ENCODE measurements around the gene NKAIN2.
A peak's percentile ranks its signal among the peaks of the same experiment; 100 is the strongest.

Gene NKAIN2

DNA sequence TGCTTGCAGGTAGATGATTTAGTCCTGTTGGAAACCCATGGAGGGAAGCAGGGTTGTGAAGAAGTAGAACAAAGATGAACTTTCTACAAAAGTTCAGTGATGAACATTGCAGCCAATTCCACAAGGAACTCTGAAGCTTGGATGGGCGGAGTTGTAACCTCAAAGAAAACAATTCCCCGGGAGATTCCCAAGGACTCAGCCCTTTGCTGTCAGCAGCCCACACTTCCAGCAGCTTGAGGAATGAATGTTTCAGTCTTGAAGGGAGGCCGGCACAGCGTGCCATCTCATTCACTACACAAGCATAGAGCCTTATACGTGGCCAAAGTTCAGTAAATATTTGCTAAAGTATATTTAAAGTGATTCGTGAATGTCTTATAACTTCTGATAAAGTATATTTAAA is 269.4 kb downstream of the NKAIN2 start:
- Histone ChIP-seq H4K5ac (ENCODE audit: low read length) (no peak overlapping the region), H3K56ac (ENCODE audit: low read length) (no peak overlapping the region), H3K4me1 (ENCODE audit: control insufficient read depth, low read depth, low read length) (no peaks in the 10 kb centered on the region), H3K27me3 (ENCODE audit: insufficient read depth, low read length, poor library complexity) (no peaks in the 10 kb centered on the region), H3K79me1 (ENCODE audit: low read length) (no peaks in the 10 kb centered on the region), H3K18ac (ENCODE audit: low read length) (no peak overlapping the region), H3K27ac (ENCODE audit: low read depth, low read length) (no peak overlapping the region), H2BK120ac (ENCODE audit: low read depth, low read length) (no peak overlapping the region), H3K4ac (ENCODE audit: low read depth, low read length) (no peak overlapping the region), H3K4me2 (ENCODE audit: low read length) (no peak overlapping the region), H3K36me3 (ENCODE audit: control insufficient read depth, insufficient read depth, low read length) (no peaks in the 10 kb centered on the region), H2BK15ac (replicated peaks; ENCODE audit: low read depth) (no peak overlapping the region), H2BK5ac (ENCODE audit: low read length) (no peak overlapping the region), H3K9ac (ENCODE audit: low read length) (no peak overlapping the region), H3K4me3 (ENCODE audit: low read length) (no peak overlapping the region), H3K79me2 (ENCODE audit: control insufficient read depth, insufficient read depth, low read length) (no peaks in the 10 kb centered on the region), H4K8ac (ENCODE audit: low read depth, low read length) (no peak overlapping the region), H2AK5ac (ENCODE audit: low read length) (no peak overlapping the region), H3K23ac (ENCODE audit: low read length) (no peak overlapping the region)
- peak; percentile 23 for DNase-seq
- no CpG with 5 or more reads among the region's 6 CpGs for WGBS (ENCODE audit: extremely low coverage, insufficient coverage, low lambda C conversion rate)

DNA sequence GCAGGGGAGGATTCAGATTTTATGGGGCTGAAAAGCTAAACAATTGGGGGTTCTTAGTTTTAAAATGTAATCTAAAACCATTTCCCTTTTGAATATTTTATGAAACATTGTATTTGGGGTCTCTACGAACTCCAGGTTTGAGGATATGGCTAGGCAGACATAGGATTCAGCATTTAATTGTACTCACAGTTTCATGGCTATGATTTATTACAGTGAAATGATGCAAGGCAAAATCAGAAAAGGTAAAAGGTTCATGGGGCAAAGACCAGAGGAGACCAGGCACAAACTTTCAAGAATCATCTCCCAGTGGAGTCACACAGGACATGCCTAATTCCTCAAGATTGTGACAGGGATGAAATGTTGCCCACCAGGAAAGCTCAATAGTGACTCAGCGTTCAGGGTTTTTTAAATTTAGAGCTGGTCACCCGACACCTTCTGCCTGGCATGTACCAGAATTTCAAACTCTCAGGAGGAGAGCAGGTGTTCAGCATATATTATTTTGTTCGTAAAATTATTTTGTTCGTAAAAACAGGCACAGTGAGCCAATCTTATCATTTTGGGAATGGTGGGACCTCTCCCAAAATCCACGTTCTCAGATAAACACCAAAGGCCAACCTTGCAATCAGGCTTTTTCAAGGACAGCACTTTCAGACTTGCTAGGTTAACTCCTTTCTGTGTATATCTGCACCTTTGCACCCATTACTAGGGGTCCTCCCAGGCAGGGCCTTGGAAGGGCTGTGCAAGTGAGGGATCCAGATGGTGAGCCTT is 270.3 kb downstream of the NKAIN2 start:
- no peak overlapping the region for H3K4me2 ChIP-seq (ENCODE audit: low read length)
- no peak overlapping the region for H3K56ac ChIP-seq (ENCODE audit: low read length)
- no peak overlapping the region for H4K5ac ChIP-seq (ENCODE audit: low read length)
- H2BK15ac ChIP-seq (replicated peaks; ENCODE audit: low read depth), result no peak overlapping the region
- no peak overlapping the region for H2BK5ac ChIP-seq (ENCODE audit: low read length)
- no peak overlapping the region for H3K18ac ChIP-seq (ENCODE audit: low read length)
- H3K4me3 ChIP-seq (ENCODE audit: low read length), result no peak overlapping the region
- no peaks in the 10 kb centered on the region for H3K79me1 ChIP-seq (ENCODE audit: low read length)
- no peak overlapping the region for H3K27ac ChIP-seq (ENCODE audit: low read depth, low read length)
- no peak overlapping the region for H2BK120ac ChIP-seq (ENCODE audit: low read depth, low read length)
- H2AK5ac ChIP-seq (ENCODE audit: low read length), result no peak overlapping the region
- H3K4ac ChIP-seq (ENCODE audit: low read depth, low read length), result no peak overlapping the region
- H3K23ac ChIP-seq (ENCODE audit: low read length), result no peak overlapping the region
- H3K79me2 ChIP-seq (ENCODE audit: control insufficient read depth, insufficient read depth, low read length), result no peaks in the 10 kb centered on the region
- H3K9ac ChIP-seq (ENCODE audit: low read length), result no peak overlapping the region
- no peaks in the 10 kb centered on the region for H3K36me3 ChIP-seq (ENCODE audit: control insufficient read depth, insufficient read depth, low read length)
- no peaks in the 10 kb centered on the region for H3K4me1 ChIP-seq (ENCODE audit: control insufficient read depth, low read depth, low read length)
- H3K27me3 ChIP-seq (ENCODE audit: insufficient read depth, low read length, poor library complexity), result no peaks in the 10 kb centered on the region
- no peak overlapping the region for H4K8ac ChIP-seq (ENCODE audit: low read depth, low read length)
- WGBS (ENCODE audit: extremely low coverage, insufficient coverage, low lambda C conversion rate), result no CpG with 5 or more reads among the region's 6 CpGs
- peak; percentile 30 for DNase-seq

DNA sequence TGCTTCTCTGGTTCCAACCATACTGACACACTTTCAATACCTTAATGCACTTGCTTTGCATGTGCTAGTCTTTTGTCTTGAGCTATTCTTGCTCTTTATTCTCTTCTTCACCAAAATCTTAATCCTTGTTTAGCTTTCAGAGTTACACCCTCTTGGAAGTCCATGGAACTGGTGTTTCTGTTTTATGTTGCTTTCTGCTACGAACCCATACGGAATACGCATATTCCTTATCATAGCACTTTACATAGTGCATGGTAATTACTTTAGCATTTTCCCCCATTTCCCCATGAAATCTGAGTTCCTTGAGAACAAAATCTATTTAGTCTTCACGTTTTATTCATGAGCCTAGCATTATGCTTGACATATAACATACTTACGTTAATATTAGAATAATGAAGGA is 270.9 kb downstream of the NKAIN2 start:
- Histone ChIP-seq H3K18ac (ENCODE audit: low read length) (no peak overlapping the region), H2BK5ac (ENCODE audit: low read length) (no peak overlapping the region), H3K27me3 (ENCODE audit: insufficient read depth, low read length, poor library complexity) (no peaks in the 10 kb centered on the region), H3K56ac (ENCODE audit: low read length) (no peak overlapping the region), H3K4ac (ENCODE audit: low read depth, low read length) (no peak overlapping the region), H3K79me1 (ENCODE audit: low read length) (no peaks in the 10 kb centered on the region), H3K4me3 (ENCODE audit: low read length) (no peak overlapping the region), H2BK120ac (ENCODE audit: low read depth, low read length) (no peak overlapping the region), H2BK15ac (replicated peaks; ENCODE audit: low read depth) (no peak overlapping the region), H3K23ac (ENCODE audit: low read length) (no peak overlapping the region), H2AK5ac (ENCODE audit: low read length) (no peak overlapping the region), H4K8ac (ENCODE audit: low read depth, low read length) (no peak overlapping the region), H3K9ac (ENCODE audit: low read length) (no peak overlapping the region), H3K27ac (ENCODE audit: low read depth, low read length) (no peak overlapping the region), H3K36me3 (ENCODE audit: control insufficient read depth, insufficient read depth, low read length) (no peaks in the 10 kb centered on the region), H3K4me2 (ENCODE audit: low read length) (no peak overlapping the region), H4K5ac (ENCODE audit: low read length) (no peak overlapping the region), H3K79me2 (ENCODE audit: control insufficient read depth, insufficient read depth, low read length) (no peaks in the 10 kb centered on the region), H3K4me1 (ENCODE audit: control insufficient read depth, low read depth, low read length) (no peaks in the 10 kb centered on the region)
- no CpG with 5 or more reads among the region's 5 CpGs for WGBS (ENCODE audit: extremely low coverage, insufficient coverage, low lambda C conversion rate)
- no peak for DNase-seq

DNA sequence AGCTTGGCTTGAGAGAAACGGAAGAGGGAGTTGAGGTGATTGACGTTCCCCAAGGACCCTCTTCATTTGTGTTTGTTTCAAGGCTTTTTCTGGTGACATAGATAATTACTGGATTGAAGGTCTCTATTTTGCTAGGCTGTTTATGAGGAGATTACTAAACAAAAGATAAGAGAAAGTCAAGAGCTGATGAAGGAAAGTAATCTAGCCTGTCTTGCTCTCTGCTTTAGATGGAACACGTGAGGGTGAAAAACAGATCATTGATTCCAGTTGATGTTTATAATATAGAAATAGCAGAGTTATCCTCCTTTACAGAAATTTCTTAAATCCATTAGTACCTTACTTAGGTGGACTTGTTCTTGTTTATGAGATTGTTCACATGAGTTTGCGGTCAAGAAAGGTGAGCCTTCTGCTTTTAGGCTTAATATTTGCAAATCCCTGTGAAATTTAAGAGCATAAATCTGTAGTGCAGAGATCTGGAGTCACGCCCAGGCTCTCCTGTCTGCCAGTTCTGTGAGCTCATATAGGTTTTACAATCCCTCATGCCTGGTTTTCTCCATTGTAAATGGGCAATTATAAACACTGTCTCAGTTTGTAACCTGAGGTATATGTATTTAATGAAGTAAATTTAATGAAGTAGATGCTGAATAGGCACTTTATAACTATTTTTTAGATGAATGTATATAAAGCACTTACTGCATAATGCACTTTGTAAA is 272.8 kb downstream of the NKAIN2 start:
- Histone ChIP-seq H2BK15ac (replicated peaks; ENCODE audit: low read depth) (no peak overlapping the region), H3K4me3 (ENCODE audit: low read length) (no peak overlapping the region), H3K18ac (ENCODE audit: low read length) (no peak overlapping the region), H4K5ac (ENCODE audit: low read length) (no peak overlapping the region), H3K9ac (ENCODE audit: low read length) (no peak overlapping the region), H3K4me1 (ENCODE audit: control insufficient read depth, low read depth, low read length) (no peaks in the 10 kb centered on the region), H4K8ac (ENCODE audit: low read depth, low read length) (no peak overlapping the region), H3K79me1 (ENCODE audit: low read length) (no peaks in the 10 kb centered on the region), H2AK5ac (ENCODE audit: low read length) (no peak overlapping the region), H2BK5ac (ENCODE audit: low read length) (no peak overlapping the region), H3K79me2 (ENCODE audit: control insufficient read depth, insufficient read depth, low read length) (no peaks in the 10 kb centered on the region), H3K56ac (ENCODE audit: low read length) (no peak overlapping the region), H3K4me2 (ENCODE audit: low read length) (no peak overlapping the region), H3K4ac (ENCODE audit: low read depth, low read length) (no peak overlapping the region), H2BK120ac (ENCODE audit: low read depth, low read length) (no peak overlapping the region), H3K23ac (ENCODE audit: low read length) (no peak overlapping the region), H3K27me3 (ENCODE audit: insufficient read depth, low read length, poor library complexity) (no peaks in the 10 kb centered on the region), H3K36me3 (ENCODE audit: control insufficient read depth, insufficient read depth, low read length) (no peaks in the 10 kb centered on the region), H3K27ac (ENCODE audit: low read depth, low read length) (no peak overlapping the region)
- DNase-seq, result no peak
- no CpG with 5 or more reads among the region's 5 CpGs for WGBS (ENCODE audit: extremely low coverage, insufficient coverage, low lambda C conversion rate)

DNA sequence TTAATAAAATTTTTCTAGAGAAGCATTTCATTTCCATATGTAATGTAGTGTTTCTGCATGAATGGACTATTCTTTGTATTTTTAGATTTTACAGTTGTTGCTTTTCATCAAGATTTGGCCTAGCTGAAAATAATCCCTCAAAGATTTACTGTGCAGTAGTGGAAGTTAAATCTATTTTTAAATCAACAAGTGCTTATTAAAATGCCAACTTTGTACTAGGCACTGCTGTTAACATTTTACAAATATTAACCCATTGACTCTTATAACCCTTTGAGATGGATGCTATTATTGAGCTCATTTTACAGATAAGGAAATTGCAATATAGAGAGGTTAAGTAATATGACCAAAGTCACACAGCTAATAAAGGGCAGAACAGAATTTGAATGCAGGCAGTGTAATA is 274.5 kb downstream of the NKAIN2 start:
- Histone ChIP-seq H2BK5ac (ENCODE audit: low read length) (no peak overlapping the region), H3K18ac (ENCODE audit: low read length) (no peak overlapping the region), H3K4me2 (ENCODE audit: low read length) (no peak overlapping the region), H3K23ac (ENCODE audit: low read length) (no peak overlapping the region), H3K9ac (ENCODE audit: low read length) (no peak overlapping the region), H3K4me1 (ENCODE audit: control insufficient read depth, low read depth, low read length) (no peaks in the 10 kb centered on the region), H4K8ac (ENCODE audit: low read depth, low read length) (no peak overlapping the region), H3K27ac (ENCODE audit: low read depth, low read length) (no peak overlapping the region), H3K79me2 (ENCODE audit: control insufficient read depth, insufficient read depth, low read length) (no peaks in the 10 kb centered on the region), H3K4ac (ENCODE audit: low read depth, low read length) (no peak overlapping the region), H2AK5ac (ENCODE audit: low read length) (no peak overlapping the region), H2BK15ac (replicated peaks; ENCODE audit: low read depth) (no peak overlapping the region), H3K27me3 (ENCODE audit: insufficient read depth, low read length, poor library complexity) (no peaks in the 10 kb centered on the region), H3K56ac (ENCODE audit: low read length) (no peak overlapping the region), H3K79me1 (ENCODE audit: low read length) (no peaks in the 10 kb centered on the region), H2BK120ac (ENCODE audit: low read depth, low read length) (no peak overlapping the region), H3K36me3 (ENCODE audit: control insufficient read depth, insufficient read depth, low read length) (no peaks in the 10 kb centered on the region), H3K4me3 (ENCODE audit: low read length) (no peak overlapping the region), H4K5ac (ENCODE audit: low read length) (no peak overlapping the region)
- DNase-seq, result no peak
